Activated CD4-positive, alpha-beta memory T cell treated with anti-CD3 and anti-CD28 coated beads for 36 hours (primary cell): ENCODE measurements around the gene CCDC6. TPM values are rescaled to one million over a fixed set of nuclear protein-coding genes. Genes with fewer than 3 reads are reported as not detected.
"Not testable (repeated sequence)": the region's sequence is repeated elsewhere in the genome, so short reads cannot be mapped to it uniquely, and the experiment has no call there.

ENCODE experiments used
- CTCF ChIA-PET: fragments of 350-600 bp; sonication (Branson Sonifier 250); formaldehyde crosslinking; loops from one replicate; lab custom pipeline; 2021; ENCODE audit warnings: antibody characterized with exemption, inconsistent platforms; lab: Charles Lee
- POLR2A ChIA-PET: fragments of 350-600 bp; sonication (Branson Sonifier 250); formaldehyde crosslinking; loops from one replicate; lab custom pipeline; 2021; ENCODE audit warnings: antibody characterized with exemption; lab: Charles Lee
- DNase-seq: peaks from one replicate; pipeline ENCODE4 v3.0.0-alpha.2; 2020
- H3K27ac Mint-ChIP-seq: one replicate; pipeline ENCODE4 v1.8.0; 2021; ENCODE audit warnings: mixed read lengths
- H3K27me3 Mint-ChIP-seq: one replicate; pipeline ENCODE4 v1.8.0; 2021; ENCODE audit warnings: mixed read lengths
- H3K36me3 Mint-ChIP-seq: one replicate; pipeline ENCODE4 v1.8.0; 2021; ENCODE audit warnings: mixed read lengths
- H3K4me1 Mint-ChIP-seq: one replicate; pipeline ENCODE4 v1.8.0; 2021; ENCODE audit warnings: low read depth, mixed read lengths
- H3K4me3 Mint-ChIP-seq: one replicate; pipeline ENCODE4 v1.8.0; 2021; ENCODE audit warnings: mild to moderate bottlenecking, mixed read lengths
- H3K9me3 Mint-ChIP-seq: one replicate; pipeline ENCODE4 v1.8.0; 2021; ENCODE audit warnings: mixed read lengths
- intact Hi-C: fragments of 100-400 bp; cut with micrococcal nuclease; formaldehyde crosslinking; loops from one replicate; pipeline ENCODE4 v1.15.1; 2023
- total RNA-seq, 2 experiments: library from RNA; stranded (reverse); gene quantifications; one replicate each; pipeline ENCODE4 v1.2.3, GENCODE V29; 2021

The CCDC6 gene
- total RNA-seq, 2 experiments from 2014 or later, result 49.1 to 51.5 TPM

- POLR2A ChIA-PET, result no interaction called here
- DNase-seq, result no peak
- CTCF ChIA-PET, result no interaction called here
- no peak within 1 kb of the TSS for H3K27ac Mint-ChIP-seq
- intact Hi-C loops, result no loop called here
- peaks cover 16% of the 10 kb centered on the region for H3K27me3 Mint-ChIP-seq
- H3K4me3 Mint-ChIP-seq, result no peak within 1 kb of the TSS
- no peaks in the 10 kb centered on the region for H3K9me3 Mint-ChIP-seq
- H3K4me1 Mint-ChIP-seq, result no peaks in the 10 kb centered on the region
- H3K36me3 Mint-ChIP-seq, result no peaks in the 10 kb centered on the region
Measured at GRCh38 chr10:59753267-59753666, 153.1 kb downstream of the CCDC6 start, which contains the start of gene MRLN. Gene MRLN, minus strand, starts transcription at chr10:59753455.

GRCh38 chr10:59752278-59752940 lies 153.9 kb downstream of the CCDC6 start:
- Mint-ChIP-seq H3K4me3 (no peak overlapping the region), H3K27me3 (peaks cover 18% of the 10 kb centered on the region), H3K9me3 (no peaks in the 10 kb centered on the region), H3K4me1 (no peaks in the 10 kb centered on the region), H3K36me3 (no peaks in the 10 kb centered on the region), H3K27ac (no peak overlapping the region)
- DNase-seq, result no peak
- CTCF ChIA-PET, result no interaction called here
- intact Hi-C loops, result no loop called here
- POLR2A ChIA-PET, result no interaction called here

- CTCF ChIA-PET, result no interaction called here
- Mint-ChIP-seq H3K4me1 (no peaks in the 10 kb centered on the region), H3K27me3 (peaks cover 18% of the 10 kb centered on the region), H3K9me3 (no peaks in the 10 kb centered on the region), H3K4me3 (no peak overlapping the region), H3K36me3 (no peaks in the 10 kb centered on the region), H3K27ac (no peak overlapping the region)
- POLR2A ChIA-PET, result no interaction called here
- DNase-seq, result no peak
- intact Hi-C loops, result no loop called here
Measured at GRCh38 chr10:59750155-59750945, 156.0 kb downstream of the CCDC6 start.

GRCh38 chr10:59748834-59749233 lies 157.5 kb downstream of the CCDC6 start:
- no peak overlapping the region for H3K27ac Mint-ChIP-seq
- H3K36me3 Mint-ChIP-seq, result no peaks in the 10 kb centered on the region
- peaks cover 2% of the 10 kb centered on the region for H3K9me3 Mint-ChIP-seq
- POLR2A ChIA-PET, result no interaction called here
- peaks cover 18% of the 10 kb centered on the region for H3K27me3 Mint-ChIP-seq
- no peak overlapping the region for H3K4me3 Mint-ChIP-seq
- no peaks in the 10 kb centered on the region for H3K4me1 Mint-ChIP-seq
- CTCF ChIA-PET, result no interaction called here
- intact Hi-C loops, result no loop called here
- DNase-seq, result no peak

GRCh38 chr10:59745163-59745650 lies 161.1 kb downstream of the CCDC6 start:
- DNase-seq, result no peak
- Mint-ChIP-seq H3K27me3 (peaks cover 8% of the 10 kb centered on the region), H3K27ac (no peak overlapping the region), H3K9me3 (peaks cover 5% of the 10 kb centered on the region), H3K36me3 (no peaks in the 10 kb centered on the region), H3K4me1 (no peaks in the 10 kb centered on the region), H3K4me3 (no peak overlapping the region)
- POLR2A ChIA-PET, result no interaction called here
- intact Hi-C loops, result no loop called here
- CTCF ChIA-PET, result no interaction called here

- intact Hi-C loops, H3K4me3 Mint-ChIP-seq, DNase-seq, H3K27ac Mint-ChIP-seq, H3K4me1 Mint-ChIP-seq, H3K36me3 Mint-ChIP-seq, H3K9me3 Mint-ChIP-seq, POLR2A ChIA-PET, H3K27me3 Mint-ChIP-seq, CTCF ChIA-PET: not testable (repeated sequence)
Measured at GRCh38 chr10:59744762-59745161, 161.6 kb downstream of the CCDC6 start.

GRCh38 chr10:59744156-59744555 lies 162.2 kb downstream of the CCDC6 start:
- H3K4me3 Mint-ChIP-seq, H3K9me3 Mint-ChIP-seq, H3K27ac Mint-ChIP-seq, H3K4me1 Mint-ChIP-seq, H3K27me3 Mint-ChIP-seq, H3K36me3 Mint-ChIP-seq, intact Hi-C loops, DNase-seq, POLR2A ChIA-PET, CTCF ChIA-PET: not testable (repeated sequence)

GRCh38 chr10:59741583-59741982 lies 164.8 kb downstream of the CCDC6 start:
- Mint-ChIP-seq H3K4me1 (no peaks in the 10 kb centered on the region), H3K36me3 (no peaks in the 10 kb centered on the region), H3K27ac (no peak overlapping the region), H3K4me3 (no peak overlapping the region), H3K27me3 (peaks cover 2% of the 10 kb centered on the region), H3K9me3 (peaks cover 5% of the 10 kb centered on the region)
- ChIA-PET POLR2A (no interaction called here), CTCF (no interaction called here)
- no peak for DNase-seq
- intact Hi-C loops, result no loop called here

- peaks cover 5% of the 10 kb centered on the region for H3K9me3 Mint-ChIP-seq
- H3K4me1 Mint-ChIP-seq, result no peaks in the 10 kb centered on the region
- no peak overlapping the region for H3K4me3 Mint-ChIP-seq
- H3K36me3 Mint-ChIP-seq, result no peaks in the 10 kb centered on the region
- ChIA-PET CTCF (no interaction called here), POLR2A (no interaction called here)
- intact Hi-C loops, result no loop called here
- no peak for DNase-seq
- H3K27ac Mint-ChIP-seq, result no peak overlapping the region
- peaks cover 2% of the 10 kb centered on the region for H3K27me3 Mint-ChIP-seq
Measured at GRCh38 chr10:59741048-59741447, 165.3 kb downstream of the CCDC6 start.

Other genes starting within 250 kb of the CCDC6 start
- under 1 TPM; 0.40 to 0.44 TPM for gene SLC16A9, start 196.7 kb downstream of the CCDC6 start, total RNA-seq
- not detected for gene MRLN, start 153.1 kb downstream of the CCDC6 start, total RNA-seq